ENCODE measurements around the gene FTCDNL1.

- TF ChIP-seq CTCF (IDR thresholded peaks at IDR 0.05) (no peak), POLR2A (IDR thresholded peaks at IDR 0.05) (no peak)
Measured at GRCh38 chr2:199740111-199740428, 110.9 kb downstream of the FTCDNL1 start.

All from thyroid gland (tissue), 4 donors.